ENCODE data around the gene THUMPD3. TPM values are rescaled to one million over a fixed set of nuclear protein-coding genes. Genes with fewer than 3 reads are reported as not detected.

THUMPD3 gene
- total RNA-seq (2022; extraction: Qiagen RNA extraction; ENCODE audit: low read depth): 55.0 to 62.0 TPM (median 59.1 TPM) in 5 replicates

GRCh38 chr3:9362731-9363530 is at the start of gene THUMPD3:
TSS of gene THUMPD3 (plus strand) at chr3:9363054. CDS start at chr3:9365069, 2,015 bp downstream.

DNA sequence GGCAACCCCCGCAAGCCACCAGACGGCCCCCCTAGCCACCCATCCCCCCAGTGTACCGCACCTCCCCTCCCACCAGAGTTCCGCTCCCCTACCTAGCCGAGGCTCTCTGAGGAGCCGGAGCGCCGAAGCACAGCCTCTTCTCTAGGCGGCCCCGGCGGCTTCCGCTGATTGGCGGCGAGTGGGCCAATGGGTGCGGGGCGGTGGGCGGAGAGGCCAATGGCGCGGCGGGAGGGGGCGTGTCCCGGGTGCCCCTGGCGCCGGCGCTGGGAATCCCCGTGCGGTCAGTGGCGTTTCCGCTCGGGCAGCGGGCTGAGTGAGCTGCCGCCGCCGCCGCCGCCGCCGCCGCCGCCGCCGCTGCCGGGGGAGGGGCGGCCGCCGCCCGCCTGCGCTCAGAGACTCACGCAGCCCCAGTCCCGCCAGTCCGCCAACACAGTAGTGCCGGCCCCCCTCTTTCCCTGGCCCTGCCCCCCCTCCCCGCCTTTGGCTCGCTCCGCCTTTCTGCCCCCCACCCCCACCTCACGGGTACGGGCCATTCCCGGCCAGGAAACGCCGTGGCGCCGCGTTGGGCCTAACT is 34.6 kb downstream of the THUMPD3 start, which contains the start of gene SETD5:
Gene SETD5, plus strand, starts transcription at position 284 of the 574 bp plus-strand sequence. CDS start 31,324 bp downstream, outside the sequence.

Other genes starting within 250 kb of the THUMPD3 start
- 0.28 to 0.71 TPM (median 0.31 TPM) in 5 replicates for gene SRGAP3, start 113.4 kb upstream of the THUMPD3 start, total RNA-seq (2022; extraction: Qiagen RNA extraction; ENCODE audit: low read depth)
- 49.0 to 60.5 TPM (median 54.8 TPM) in 5 replicates for gene SETD5, start 34.6 kb downstream of the THUMPD3 start, total RNA-seq (2022; extraction: Qiagen RNA extraction; ENCODE audit: low read depth)
- 0.06 to 0.15 TPM (median 0.08 TPM) in 5 replicates for gene LHFPL4, start 190.8 kb downstream of the THUMPD3 start, total RNA-seq (2022; extraction: Qiagen RNA extraction; ENCODE audit: low read depth)